H9 (cell line): Measurements from ENCODE around the gene ORAI3. TPM values are rescaled to one million over a fixed set of nuclear protein-coding genes. Genes with fewer than 3 reads are reported as not detected.

Experiments used
- DNase-seq: peaks from one replicate; pipeline ENCODE4 v3.0.0-alpha.2; 2017
- H2AFZ ChIP-seq: one replicate; pipeline ENCODE4 v1.6.1; 2013; ENCODE audit warnings: mild to moderate bottlenecking, low read length, control low read depth, moderate library complexity
- H2AK5ac ChIP-seq: 2 replicates; pipeline ENCODE4 v1.6.1; 2013; ENCODE audit warnings: low read length, control low read depth, mixed read lengths; ENCODE audit not compliant: insufficient read length
- H2BK120ac ChIP-seq: one replicate; pipeline ENCODE4 v1.6.1; 2013; ENCODE audit warnings: low read depth, mild to moderate bottlenecking, low read length, control low read depth, inconsistent platforms; ENCODE audit not compliant: poor library complexity, severe bottlenecking
- H2BK12ac ChIP-seq: 2 replicates; pipeline ENCODE4 v1.6.1; 2013; ENCODE audit warnings: low read length, control low read depth, mixed read lengths, low read depth; ENCODE audit not compliant: insufficient read length
- H2BK15ac ChIP-seq: 2 replicates; pipeline ENCODE4 v1.6.1; 2013; ENCODE audit warnings: low read depth, low read length, control low read depth
- H2BK20ac ChIP-seq: one replicate; pipeline ENCODE4 v1.6.1; 2013; ENCODE audit warnings: low read depth, mild to moderate bottlenecking, low read length, control low read depth, inconsistent platforms; ENCODE audit not compliant: poor library complexity, severe bottlenecking
- H2BK5ac ChIP-seq: 2 replicates; pipeline ENCODE4 v1.6.1; 2013; ENCODE audit warnings: low read length, control low read depth, mixed read lengths; ENCODE audit not compliant: insufficient read length
- H3K14ac ChIP-seq: 2 replicates; pipeline ENCODE4 v1.6.1; 2013; ENCODE audit warnings: low read length, control low read depth; ENCODE audit not compliant: insufficient read depth
- H3K18ac ChIP-seq: 2 replicates; pipeline ENCODE4 v1.6.1; 2013; ENCODE audit warnings: low read depth, mild to moderate bottlenecking, mixed read lengths, low read length, control low read depth; ENCODE audit not compliant: insufficient read length
- H3K23ac ChIP-seq: 2 replicates; pipeline ENCODE4 v1.6.1; 2013; ENCODE audit warnings: low read length, control low read depth, mixed read lengths, low read depth; ENCODE audit not compliant: insufficient read length
- H3K23me2 ChIP-seq: 2 replicates; pipeline ENCODE4 v1.6.1; 2013; ENCODE audit warnings: low read depth, mild to moderate bottlenecking, mixed read lengths, low read length, control low read depth; ENCODE audit not compliant: insufficient read length, poor library complexity, severe bottlenecking
- H3K27ac ChIP-seq: 2 replicates; pipeline ENCODE4 v1.5.1; 2013; ENCODE audit warnings: low read length, control low read depth, mixed read lengths, low read depth; ENCODE audit not compliant: insufficient read length
- H3K27me3 ChIP-seq: 2 replicates; pipeline ENCODE4 v1.6.1; 2013; ENCODE audit warnings: low read length, control low read depth, inconsistent platforms; ENCODE audit not compliant: insufficient read depth
- H3K4ac ChIP-seq: 2 replicates; pipeline ENCODE4 v1.6.1; 2013; ENCODE audit warnings: low read depth, mild to moderate bottlenecking, control low read depth, inconsistent platforms, low read length, moderate library complexity
- H3K4me1 ChIP-seq: 2 replicates; pipeline ENCODE4 v1.6.1; 2013; ENCODE audit warnings: low read length, control low read depth, inconsistent platforms; ENCODE audit not compliant: insufficient read depth
- H3K4me2 ChIP-seq: 2 replicates; pipeline ENCODE4 v1.6.1; 2013; ENCODE audit warnings: low read length, control low read depth, mixed read lengths; ENCODE audit not compliant: insufficient read length, insufficient read depth
- H3K56ac ChIP-seq: 2 replicates; pipeline ENCODE4 v1.6.1; 2013; ENCODE audit warnings: low read depth, mild to moderate bottlenecking, mixed read lengths, low read length, control low read depth; ENCODE audit not compliant: insufficient read length
- H3K79me1 ChIP-seq: 2 replicates; pipeline ENCODE4 v1.6.1; 2013; ENCODE audit warnings: low read depth, mild to moderate bottlenecking, moderate library complexity, low read length, control low read depth, inconsistent platforms; ENCODE audit not compliant: insufficient read depth, poor library complexity, severe bottlenecking
- H3K79me2 ChIP-seq: 2 replicates; pipeline ENCODE4 v1.6.1; 2013; ENCODE audit warnings: low read length, control low read depth, inconsistent platforms; ENCODE audit not compliant: insufficient read depth
- H3K9ac ChIP-seq: 2 replicates; pipeline ENCODE4 v1.6.1; 2013; ENCODE audit warnings: low read length, control low read depth, mixed read lengths; ENCODE audit not compliant: insufficient read length; ENCODE audit errors: extremely low read depth
- H3K9me3 ChIP-seq: one replicate; pipeline ENCODE4 v1.6.1; 2013; ENCODE audit warnings: low read depth, low read length, inconsistent platforms; ENCODE audit not compliant: control insufficient read depth
- H3T11ph ChIP-seq: one replicate; pipeline ENCODE4 v1.6.1; 2013; ENCODE audit warnings: mild to moderate bottlenecking, low read length, control low read depth, inconsistent platforms
- H4K20me1 ChIP-seq: one replicate; pipeline ENCODE4 v1.6.1; 2013; ENCODE audit not compliant: control insufficient read depth, insufficient read length, insufficient read depth
- H4K5ac ChIP-seq: 2 replicates; pipeline ENCODE4 v1.6.1; 2013; ENCODE audit warnings: low read depth, mild to moderate bottlenecking, mixed read lengths, low read length, control low read depth; ENCODE audit not compliant: insufficient read length
- H4K8ac ChIP-seq: replicated peaks from 2 replicates; pipeline ENCODE4 v1.6.1; 2013; ENCODE audit warnings: low read length, control low read depth, mixed read lengths, low read depth; ENCODE audit not compliant: insufficient read length
- H4K91ac ChIP-seq: 2 replicates; pipeline ENCODE4 v1.6.1; 2013; ENCODE audit warnings: low read depth, mild to moderate bottlenecking, moderate library complexity, mixed read lengths, low read length, control low read depth; ENCODE audit not compliant: insufficient read length
- H3K27ac Mint-ChIP-seq, 3 experiments: 2 replicates in 2 of 3; 3 replicates in 1 of 3; pipeline ENCODE4 v1.8.0; 2020 to 2021; ENCODE audit warnings: mixed read lengths in 3 of 3, mild to moderate bottlenecking in 1 of 3, moderate library complexity in 1 of 3
- H3K27me3 Mint-ChIP-seq: 2 replicates; pipeline ENCODE4 v1.8.0; 2021; ENCODE audit warnings: low read depth, mild to moderate bottlenecking, moderate library complexity, mixed read lengths
- H3K36me3 Mint-ChIP-seq, 3 experiments: 2 replicates in 2 of 3; 3 replicates in 1 of 3; pipeline ENCODE4 v1.8.0; 2020 to 2021; ENCODE audit warnings: low read depth in 3 of 3, mixed read lengths in 3 of 3; ENCODE audit not compliant: insufficient read depth in 1 of 3
- H3K4me1 Mint-ChIP-seq, 2 experiments: 2 replicates each; pipeline ENCODE4 v1.8.0; 2020; ENCODE audit warnings: mixed read lengths in 2 of 2
- H3K4me3 Mint-ChIP-seq, 2 experiments: 2 replicates in 1 of 2; 3 replicates in 1 of 2; pipeline ENCODE4 v1.8.0; 2020 to 2021; ENCODE audit warnings: mild to moderate bottlenecking in 2 of 2, mixed read lengths in 2 of 2, moderate library complexity in 1 of 2
- H3K9me3 Mint-ChIP-seq, 2 experiments: 2 replicates in 1 of 2; 3 replicates in 1 of 2; pipeline ENCODE4 v1.8.0; 2020; ENCODE audit warnings: mild to moderate bottlenecking in 2 of 2, mixed read lengths in 2 of 2, moderate library complexity in 1 of 2
- CTCF ChIP-seq: fragments of 200-600 bp; sonication (generic); conservative IDR thresholded peaks from 3 replicates; pipeline ENCODE4 v1.8.0; 2021; ENCODE audit warnings: antibody characterized with exemption, mild to moderate bottlenecking
- WGBS: extraction: QIAGEN DNeasy Blood & Tissue Kit; methylation state at CpG from one replicate; pipeline ENCODE4 v1.1.7; 2013; ENCODE audit warnings: missing lambda C conversion rate, low lambda C conversion rate, mixed read lengths; ENCODE audit not compliant: insufficient read length; ENCODE audit errors: extremely low coverage; 5-methylcytosine and 5-hydroxymethylcytosine counted together
- total RNA-seq: library from RNA; stranded (reverse); gene quantifications from 2 replicates; pipeline ENCODE4 v1.2.1, GENCODE V29; 2021

Gene ORAI3
- total RNA-seq, 1 experiment from 2014 or later = 6.9 TPM

GRCh38 chr16:30963925-30964511, 15.2 kb downstream of the ORAI3 start:
- H3K4me3 Mint-ChIP-seq = no peak overlapping the region
- no peak for DNase-seq
- H3K36me3 Mint-ChIP-seq = peaks cover 63 to 91% (median 85%) of the 10 kb centered on the region in 3 experiments

More at GRCh38 chr16:30963925-30964511, 15.2 kb downstream of the ORAI3 start:
- Histone ChIP-seq H2BK20ac (no peak overlapping the region), H3K4me2 (no peak overlapping the region), H3K79me1 (peaks cover under 1% of the 10 kb centered on the region), H3K23ac (no peak overlapping the region), H3K4ac (no peak overlapping the region), H3T11ph (no peak overlapping the region), H3K14ac (no peak overlapping the region), H2BK12ac (no peak overlapping the region), H4K20me1 (no peaks in the 10 kb centered on the region), H3K27me3 (no peaks in the 10 kb centered on the region), H4K8ac (no peak overlapping the region), H2AK5ac (no peak overlapping the region), H3K9me3 (no peaks in the 10 kb centered on the region), H3K23me2 (no peaks in the 10 kb centered on the region), H2AFZ (no peak overlapping the region), H3K79me2 (no peaks in the 10 kb centered on the region), H4K91ac (no peak overlapping the region), H4K5ac (no peak overlapping the region), H2BK120ac (no peak overlapping the region), H2BK5ac (no peak overlapping the region), H3K18ac (no peak overlapping the region), H3K27ac (no peak overlapping the region), H2BK15ac (no peak overlapping the region), H3K9ac (no peak overlapping the region), H3K56ac (no peak overlapping the region), H3K4me1 (no peaks in the 10 kb centered on the region)
- WGBS = no CpG with 5 or more reads among the region's 18 CpGs
- Mint-ChIP-seq H3K9me3 (no peaks in the 10 kb centered on the region), H3K27ac (no peak overlapping the region), H3K4me1 (peaks cover 0 to 2% of the 10 kb centered on the region in 2 experiments; a peak in 3 of 4 replicates), H3K27me3 (no peaks in the 10 kb centered on the region)
- no peak for TF ChIP-seq CTCF
